Heart left ventricle (tissue), 13 donors: ENCODE results near the gene PATE4.

Experiments used
- CTCF ChIP-seq, 12 donors: fragments of 200-600 bp; sonication (generic) in 4 of 12; IDR thresholded peaks; one replicate each; pipeline versions ENCODE4 v1.5.0 to v1.8.0; 2018 to 2022; ENCODE audit warnings: antibody characterized with exemption in 12 of 12, mild to moderate bottlenecking in 5 of 12
- POLR2A ChIP-seq, 2 donors: fragments of 450-650 bp; IDR thresholded peaks; one replicate each; pipeline ENCODE4 v1.6.1; 2017; ENCODE audit warnings: antibody characterized with exemption in 2 of 2, mild to moderate bottlenecking in 2 of 2, moderate library complexity in 2 of 2
- donor health status: ischemic (EF 13 %, LVEDD 7.1; RV severe dilation, severe dysfunction).
- donor health status: DM: no; HTN: yes; CAD: no.
- donor health status: DM: no; HTN: no; CAD: no.
- donor health status: ischemic (EF 25% LVEDD 6.9; RV normal size, moderate dysfunction).
- donor health status: ischemic (EF 25% LVEDD 5.7; RV mildly dilated, moderate dysfunction).
- donor health status: ischemic (EF 35%, LVEDD 5.7; RV mildly dilated, moderate dysfunction).
- donor health status: nonischemic (EF 11% LVEDD 7.7; RV severe dilation, severe dysfunction).
- donor health status: DM: yes; HTN: yes; CAD: no.
- donor health status: PGD.
- donor health status: ischemic (EF 29% LVEDD 5.4; RV normal size, mild dysfunction).
- donor health status: nonischemic (EF 23%, LVEDD 6.1; RV moderate dilation, normal function).

GRCh38 chr11:125799808-125800207 is 33.3 kb upstream of the PATE4 start:
- TF ChIP-seq CTCF (IDR thresholded peaks at IDR 0.05), result no peak
- TF ChIP-seq POLR2A (IDR thresholded peaks at IDR 0.05), result no peak
